NB4 (cell line): ENCODE results near the gene AOC1.

ENCODE experiments used
- CTCF ChIP-seq: IDR thresholded peaks from one replicate; pipeline ENCODE4 v1.5.1; 2012; ENCODE audit warnings: low read depth, low read length
- MAX ChIP-seq: IDR thresholded peaks from 2 replicates; pipeline ENCODE4 v1.6.1; 2011; ENCODE audit warnings: low read depth, low read length
- MYC ChIP-seq: IDR thresholded peaks from 2 replicates; pipeline ENCODE4 v1.6.1; 2011; ENCODE audit warnings: low read depth, low read length
- POLR2A ChIP-seq: IDR thresholded peaks from 2 replicates; pipeline ENCODE4 v1.6.1; 2011; ENCODE audit warnings: mild to moderate bottlenecking; ENCODE audit not compliant: insufficient read length; ENCODE audit errors: extremely low read depth

- TF ChIP-seq CTCF (no peak), POLR2A (no peak), MYC (no peak), MAX (no peak)
These were observed 17.1 kb downstream of the AOC1 start for GRCh38 chr7:150869467-150869866.
